Liver (tissue), 9 donors: ENCODE measurements around the gene TAF13. TPM values are rescaled to one million over a fixed set of nuclear protein-coding genes. Genes with fewer than 3 reads are reported as not detected.
"Not testable (repeated sequence)": the region's sequence is repeated elsewhere in the genome, so short reads cannot be mapped to it uniquely, and the experiment has no call there.

Source experiments
- DNase-seq: peaks from one replicate; pipeline ENCODE4 v3.0.0-alpha.2; 2017; ENCODE audit warnings: low spot score
- H3K27ac ChIP-seq, 2 donors: one replicate each; pipeline ENCODE4 v1.7.0; 2013; ENCODE audit warnings: inconsistent platforms in 2 of 2, low read length in 2 of 2, control low read depth in 1 of 2, low read depth in 1 of 2, mild to moderate bottlenecking in 1 of 2
- H3K27me3 ChIP-seq, 4 donors: one replicate each; pipeline versions ENCODE4 v1.6.1 to v1.7.0; 2013; ENCODE audit warnings: low read length in 3 of 4, inconsistent platforms in 1 of 4, mild to moderate bottlenecking in 1 of 4, moderate library complexity in 1 of 4; ENCODE audit not compliant: control insufficient read depth in 4 of 4, insufficient read depth in 4 of 4
- H3K36me3 ChIP-seq, 4 donors: one replicate each; pipeline versions ENCODE4 v1.6.1 to v1.7.0; 2013; ENCODE audit warnings: low read length in 3 of 4, mild to moderate bottlenecking in 3 of 4, low read depth in 1 of 4, moderate library complexity in 1 of 4; ENCODE audit not compliant: control insufficient read depth in 4 of 4, insufficient read depth in 3 of 4
- H3K4me1 ChIP-seq, 4 donors: one replicate each; pipeline versions ENCODE4 v1.6.1 to v1.7.0; 2013; ENCODE audit warnings: low read length in 3 of 4, mild to moderate bottlenecking in 3 of 4, moderate library complexity in 1 of 4; ENCODE audit not compliant: control insufficient read depth in 4 of 4, insufficient read depth in 4 of 4
- H3K4me3 ChIP-seq, 3 donors: one replicate each; pipeline versions ENCODE4 v1.6.1 to v1.7.0; 2013; ENCODE audit warnings: low read length in 3 of 3, control low read depth in 1 of 3, low read depth in 1 of 3, mild to moderate bottlenecking in 1 of 3
- H3K9ac ChIP-seq, 2 donors: one replicate each; pipeline ENCODE4 v1.7.0; 2013; ENCODE audit warnings: low read length in 2 of 2, mild to moderate bottlenecking in 2 of 2, moderate library complexity in 2 of 2, control low read depth in 1 of 2, low read depth in 1 of 2
- H3K9me3 ChIP-seq, 4 donors: one replicate each; pipeline versions ENCODE4 v1.6.1 to v1.7.0; 2013; ENCODE audit warnings: low read length in 3 of 4; ENCODE audit not compliant: control insufficient read depth in 4 of 4
- EGR1 ChIP-seq, 2 donors: IDR thresholded peaks; 2 replicates each; pipeline ENCODE4 v1.6.1; 2016 to 2018; ENCODE audit warnings: antibody characterized with exemption in 2 of 2, low read depth in 2 of 2
- FOXA1 ChIP-seq: IDR thresholded peaks from 2 replicates; pipeline ENCODE4 v1.6.1; 2016; ENCODE audit warnings: antibody characterized with exemption
- FOXA2 ChIP-seq: IDR thresholded peaks from 2 replicates; pipeline ENCODE4 v1.6.1; 2016; ENCODE audit warnings: antibody characterized with exemption
- GABPA ChIP-seq, 2 donors: IDR thresholded peaks in 1 of 2; conservative IDR thresholded peaks in 1 of 2; 2 replicates each; pipeline ENCODE4 v1.6.1; 2016; ENCODE audit warnings: antibody characterized with exemption in 2 of 2, mild to moderate bottlenecking in 1 of 2, moderate library complexity in 1 of 2
- HNF4A ChIP-seq, 2 donors: conservative IDR thresholded peaks; 2 replicates each; pipeline ENCODE4 v1.6.1; 2016; ENCODE audit warnings: antibody characterized with exemption in 2 of 2, mild to moderate bottlenecking in 2 of 2
- HNF4G ChIP-seq: IDR thresholded peaks from 2 replicates; pipeline ENCODE4 v1.6.1; 2016; ENCODE audit warnings: antibody characterized with exemption
- JUND ChIP-seq, 2 donors: IDR thresholded peaks; 2 replicates each; pipeline ENCODE4 v1.6.1; 2016; ENCODE audit warnings: antibody characterized with exemption in 2 of 2
- MAX ChIP-seq: IDR thresholded peaks from 2 replicates; pipeline ENCODE4 v1.6.1; 2016; ENCODE audit warnings: antibody characterized with exemption
- RAD21 ChIP-seq, 2 donors: IDR thresholded peaks; 2 replicates each; pipeline ENCODE4 v1.6.1; 2016; ENCODE audit warnings: antibody characterized with exemption in 2 of 2, mild to moderate bottlenecking in 2 of 2
- REST ChIP-seq: IDR thresholded peaks from 2 replicates; pipeline ENCODE4 v1.6.1; 2016; ENCODE audit warnings: antibody characterized with exemption, mild to moderate bottlenecking
- RXRA ChIP-seq, 2 donors: IDR thresholded peaks; 2 replicates each; pipeline ENCODE4 v1.6.1; 2017 to 2018; ENCODE audit warnings: antibody characterized with exemption in 2 of 2, mild to moderate bottlenecking in 1 of 2
- SP1 ChIP-seq: IDR thresholded peaks from 2 replicates; pipeline ENCODE4 v1.6.1; 2018; ENCODE audit warnings: antibody characterized with exemption, mild to moderate bottlenecking
- TAF1 ChIP-seq: conservative IDR thresholded peaks from 2 replicates; pipeline ENCODE4 v1.6.1; 2016; ENCODE audit warnings: antibody characterized with exemption, mild to moderate bottlenecking
- YY1 ChIP-seq: IDR thresholded peaks from 2 replicates; pipeline ENCODE4 v1.6.1; 2016; ENCODE audit warnings: antibody characterized with exemption, mild to moderate bottlenecking
- WGBS: extraction: QIAGEN DNeasy Blood & Tissue Kit; methylation state at CpG from one replicate; pipeline ENCODE4 v1.1.7; 2013; 5-methylcytosine and 5-hydroxymethylcytosine counted together
- polyA plus RNA-seq, 2 donors: library from polyadenylated mRNA; stranded (reverse) in 1 of 2; unstranded in 1 of 2; fragments of 200-250 nt in 1 of 2; fragments of >200 nt in 1 of 2; fragmentation: Nextera tagmentation in 1 of 2; extraction: Ambion mirVana in 1 of 2; gene quantifications; one replicate each; pipeline versions ENCODE4 v1.2.1 to v1.2.3, GENCODE V29; 2013 to 2015
- total RNA-seq, 2 donors: library from RNA; depleted of rRNA; stranded (reverse); fragments of >200 nt; gene quantifications; one replicate each; pipeline ENCODE4 v1.2.3, GENCODE V29; 2014
- TF ChIP-seq, protein P1 (sequence below): IDR thresholded peaks from 2 replicates; pipeline ENCODE4 v1.6.1; 2016; ENCODE audit warnings: antibody characterized with exemption
- TF ChIP-seq, protein P2 (sequence below): IDR thresholded peaks from 2 replicates; pipeline ENCODE4 v1.6.1; 2016; ENCODE audit warnings: antibody characterized with exemption
- TF ChIP-seq, protein P3 (sequence below): fragments of 150-350 bp; IDR thresholded peaks from 2 replicates; pipeline ENCODE4 v1.5.1; 2017; ENCODE audit warnings: improper control_type of control experiment, low read depth, low read length; ENCODE audit not compliant: missing input control
- donor health status: healthy.
- donor health status: healthy.
- donor health status: healthy.
- donor health status: healthy.
- donor health status: healthy.

The TAF13 gene
- total and polyA plus RNA-seq, 4 donors = 17.9 to 31.7 (median 20.2) TPM

GRCh38 chr1:109034382-109034781, 41.4 kb downstream of the TAF13 start:
- no peak overlapping the region for H3K4me3 ChIP-seq
- no peak overlapping the region for H3K9ac ChIP-seq
- H3K4me1 ChIP-seq = no peaks in the 10 kb centered on the region
- TF ChIP-seq RXRA (IDR thresholded peaks at IDR 0.05) (no peak), JUND (IDR thresholded peaks at IDR 0.05) (no peak), RAD21 (IDR thresholded peaks at IDR 0.05) (no peak), TAF1 (no peak), REST (no peak), HNF4G (no peak), GABPA (IDR thresholded peaks at IDR 0.05 in 1 of 2, conservative IDR thresholded peaks at IDR 0.05 in 1 of 2) (no peak), HNF4A (conservative IDR thresholded peaks at IDR 0.05) (no peak), EGR1 (IDR thresholded peaks at IDR 0.05; ENCODE audit: low read depth in 2 of 2) (no peak), SP1 (no peak), MAX (no peak), FOXA2 (no peak), FOXA1 (no peak), YY1 (no peak)
- TF ChIP-seq, protein P1, sequence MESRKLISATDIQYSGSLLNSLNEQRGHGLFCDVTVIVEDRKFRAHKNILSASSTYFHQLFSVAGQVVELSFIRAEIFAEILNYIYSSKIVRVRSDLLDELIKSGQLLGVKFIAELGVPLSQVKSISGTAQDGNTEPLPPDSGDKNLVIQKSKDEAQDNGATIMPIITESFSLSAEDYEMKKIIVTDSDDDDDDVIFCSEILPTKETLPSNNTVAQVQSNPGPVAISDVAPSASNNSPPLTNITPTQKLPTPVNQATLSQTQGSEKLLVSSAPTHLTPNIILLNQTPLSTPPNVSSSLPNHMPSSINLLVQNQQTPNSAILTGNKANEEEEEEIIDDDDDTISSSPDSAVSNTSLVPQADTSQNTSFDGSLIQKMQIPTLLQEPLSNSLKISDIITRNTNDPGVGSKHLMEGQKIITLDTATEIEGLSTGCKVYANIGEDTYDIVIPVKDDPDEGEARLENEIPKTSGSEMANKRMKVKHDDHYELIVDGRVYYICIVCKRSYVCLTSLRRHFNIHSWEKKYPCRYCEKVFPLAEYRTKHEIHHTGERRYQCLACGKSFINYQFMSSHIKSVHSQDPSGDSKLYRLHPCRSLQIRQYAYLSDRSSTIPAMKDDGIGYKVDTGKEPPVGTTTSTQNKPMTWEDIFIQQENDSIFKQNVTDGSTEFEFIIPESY = no peak
- TF ChIP-seq, protein P2, sequence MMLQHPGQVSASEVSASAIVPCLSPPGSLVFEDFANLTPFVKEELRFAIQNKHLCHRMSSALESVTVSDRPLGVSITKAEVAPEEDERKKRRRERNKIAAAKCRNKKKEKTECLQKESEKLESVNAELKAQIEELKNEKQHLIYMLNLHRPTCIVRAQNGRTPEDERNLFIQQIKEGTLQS = no peak
- TF ChIP-seq, protein P3, sequence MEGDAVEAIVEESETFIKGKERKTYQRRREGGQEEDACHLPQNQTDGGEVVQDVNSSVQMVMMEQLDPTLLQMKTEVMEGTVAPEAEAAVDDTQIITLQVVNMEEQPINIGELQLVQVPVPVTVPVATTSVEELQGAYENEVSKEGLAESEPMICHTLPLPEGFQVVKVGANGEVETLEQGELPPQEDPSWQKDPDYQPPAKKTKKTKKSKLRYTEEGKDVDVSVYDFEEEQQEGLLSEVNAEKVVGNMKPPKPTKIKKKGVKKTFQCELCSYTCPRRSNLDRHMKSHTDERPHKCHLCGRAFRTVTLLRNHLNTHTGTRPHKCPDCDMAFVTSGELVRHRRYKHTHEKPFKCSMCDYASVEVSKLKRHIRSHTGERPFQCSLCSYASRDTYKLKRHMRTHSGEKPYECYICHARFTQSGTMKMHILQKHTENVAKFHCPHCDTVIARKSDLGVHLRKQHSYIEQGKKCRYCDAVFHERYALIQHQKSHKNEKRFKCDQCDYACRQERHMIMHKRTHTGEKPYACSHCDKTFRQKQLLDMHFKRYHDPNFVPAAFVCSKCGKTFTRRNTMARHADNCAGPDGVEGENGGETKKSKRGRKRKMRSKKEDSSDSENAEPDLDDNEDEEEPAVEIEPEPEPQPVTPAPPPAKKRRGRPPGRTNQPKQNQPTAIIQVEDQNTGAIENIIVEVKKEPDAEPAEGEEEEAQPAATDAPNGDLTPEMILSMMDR = no peak
- no peak overlapping the region for H3K27ac ChIP-seq
- no peaks in the 10 kb centered on the region for H3K27me3 ChIP-seq
- H3K36me3 ChIP-seq = no peaks in the 10 kb centered on the region
- no peaks in the 10 kb centered on the region for H3K9me3 ChIP-seq
- no peak for DNase-seq
- WGBS = over 99% methylated on average over 2 of the region's 2 CpGs

GRCh38 chr1:109029493-109029892, 46.3 kb downstream of the TAF13 start:
- H3K9ac ChIP-seq, H3K27me3 ChIP-seq, H3K4me1 ChIP-seq, H3K27ac ChIP-seq, H3K9me3 ChIP-seq, H3K4me3 ChIP-seq, DNase-seq, H3K36me3 ChIP-seq: not testable (repeated sequence)
- 96% methylated on average over 8 of the region's 8 CpGs for WGBS
